ENCODE results near the gene MUSTN1. TPM values are rescaled to one million over a fixed set of nuclear protein-coding genes. Genes with fewer than 3 reads are reported as not detected.

The MUSTN1 gene
- total and polyA plus RNA-seq, 2 of the 13 experiments (the other 11 are each of a cell fraction or from before 2014, with no cell fraction given) = 0.84 to 1.4 TPM

- TF ChIP-seq SOX13 (IDR thresholded peaks at IDR 0.05) (no peak), SOX13 (CRISPR knock-in tag; conservative IDR thresholded peaks at IDR 0.05 in 1 of 2, IDR thresholded peaks at IDR 0.05 in 1 of 2) (0 out of 4 replicates have a peak, but pooled peaks of 1 of the 2 experiments have one; percentile 24), HOXD1 (CRISPR knock-in tag; IDR thresholded peaks at IDR 0.05) (no peak), ZNF800 (CRISPR knock-in tag; IDR thresholded peaks at IDR 0.05) (no peak), MXD1 (CRISPR knock-in tag; IDR thresholded peaks at IDR 0.05) (0 out of 2 replicates have a peak, but pooled peaks have one; percentile 49), ZNF317 (CRISPR knock-in tag; IDR thresholded peaks at IDR 0.05) (no peak), NFATC3 (CRISPR knock-in tag; IDR thresholded peaks at IDR 0.05) (no peak), ZC3H4 (CRISPR knock-in tag; IDR thresholded peaks at IDR 0.05; ENCODE audit: borderline replicate concordance) (no peak), MTF1 (CRISPR knock-in tag; IDR thresholded peaks at IDR 0.05) (no peak), ARNTL (CRISPR knock-in tag; IDR thresholded peaks at IDR 0.05) (no peak), CAMTA2 (CRISPR knock-in tag; IDR thresholded peaks at IDR 0.05; ENCODE audit: borderline replicate concordance) (0 out of 2 replicates have a peak, but pooled peaks have one; percentile 45)
- TF ChIP-seq, protein P1, sequence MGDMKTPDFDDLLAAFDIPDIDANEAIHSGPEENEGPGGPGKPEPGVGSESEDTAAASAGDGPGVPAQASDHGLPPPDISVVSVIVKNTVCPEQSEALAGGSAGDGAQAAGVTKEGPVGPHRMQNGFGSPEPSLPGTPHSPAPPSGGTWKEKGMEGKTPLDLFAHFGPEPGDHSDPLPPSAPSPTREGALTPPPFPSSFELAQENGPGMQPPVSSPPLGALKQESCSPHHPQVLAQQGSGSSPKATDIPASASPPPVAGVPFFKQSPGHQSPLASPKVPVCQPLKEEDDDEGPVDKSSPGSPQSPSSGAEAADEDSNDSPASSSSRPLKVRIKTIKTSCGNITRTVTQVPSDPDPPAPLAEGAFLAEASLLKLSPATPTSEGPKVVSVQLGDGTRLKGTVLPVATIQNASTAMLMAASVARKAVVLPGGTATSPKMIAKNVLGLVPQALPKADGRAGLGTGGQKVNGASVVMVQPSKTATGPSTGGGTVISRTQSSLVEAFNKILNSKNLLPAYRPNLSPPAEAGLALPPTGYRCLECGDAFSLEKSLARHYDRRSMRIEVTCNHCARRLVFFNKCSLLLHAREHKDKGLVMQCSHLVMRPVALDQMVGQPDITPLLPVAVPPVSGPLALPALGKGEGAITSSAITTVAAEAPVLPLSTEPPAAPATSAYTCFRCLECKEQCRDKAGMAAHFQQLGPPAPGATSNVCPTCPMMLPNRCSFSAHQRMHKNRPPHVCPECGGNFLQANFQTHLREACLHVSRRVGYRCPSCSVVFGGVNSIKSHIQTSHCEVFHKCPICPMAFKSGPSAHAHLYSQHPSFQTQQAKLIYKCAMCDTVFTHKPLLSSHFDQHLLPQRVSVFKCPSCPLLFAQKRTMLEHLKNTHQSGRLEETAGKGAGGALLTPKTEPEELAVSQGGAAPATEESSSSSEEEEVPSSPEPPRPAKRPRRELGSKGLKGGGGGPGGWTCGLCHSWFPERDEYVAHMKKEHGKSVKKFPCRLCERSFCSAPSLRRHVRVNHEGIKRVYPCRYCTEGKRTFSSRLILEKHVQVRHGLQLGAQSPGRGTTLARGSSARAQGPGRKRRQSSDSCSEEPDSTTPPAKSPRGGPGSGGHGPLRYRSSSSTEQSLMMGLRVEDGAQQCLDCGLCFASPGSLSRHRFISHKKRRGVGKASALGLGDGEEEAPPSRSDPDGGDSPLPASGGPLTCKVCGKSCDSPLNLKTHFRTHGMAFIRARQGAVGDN (CRISPR knock-in tag; IDR thresholded peaks at IDR 0.05) = 0 out of 2 replicates have a peak, but pooled peaks have one; percentile 13
These were observed at the start of gene MUSTN1 (continued) for GRCh38 chr3:52834871-52835501.
